ENCODE results near the gene FAM89A. TPM values are rescaled to one million over a fixed set of nuclear protein-coding genes. Genes with fewer than 3 reads are reported as not detected.
A peak's percentile ranks its signal among the peaks of the same experiment; 100 is the strongest.

The FAM89A gene
- total RNA-seq, 4 donors from 2014 or later, result 11.1 to 63.0 (median 23.5) TPM

DNA sequence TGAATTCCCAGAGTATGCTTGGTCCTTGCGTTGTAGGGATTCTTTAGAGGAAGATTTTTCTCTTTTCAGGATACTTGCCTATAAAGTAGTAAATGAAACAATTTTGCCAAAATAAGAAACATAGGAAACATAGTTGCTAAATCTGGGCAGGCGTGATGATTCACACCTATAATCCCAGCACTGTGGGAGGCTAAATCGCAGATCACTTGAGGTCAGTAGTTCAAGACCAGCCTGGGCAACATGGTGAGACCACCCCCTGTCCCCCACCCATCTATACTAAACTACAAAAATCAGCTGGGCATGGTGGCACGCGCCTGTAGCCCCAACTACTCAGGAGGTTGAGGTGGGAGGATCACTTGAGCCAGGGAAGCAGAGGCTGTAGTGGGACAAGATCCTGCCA is 56.2 kb downstream of the FAM89A start:
- Histone ChIP-seq H3K36me3 (peaks cover 0 to 12% (median 0%) of the 10 kb centered on the region in 3 donors), H3K4me3 (no peak overlapping the region), H3K27ac (no peak overlapping the region), H3K27me3 (no peaks in the 10 kb centered on the region), H3K4me1 (peaks cover 0 to 20% (median 9%) of the 10 kb centered on the region in 4 donors), H3K9me3 (no peaks in the 10 kb centered on the region)
- DNase-seq (ENCODE audit: low spot score in 2 of 2), result no peak
- WGBS, 2 donors, result 85 to 86% methylated on average over 5 of the region's 5 CpGs
- TF ChIP-seq POLR2A (IDR thresholded peaks at IDR 0.05) (no peak), EP300 (IDR thresholded peaks at IDR 0.05) (no peak)
- TF ChIP-seq, protein P1, sequence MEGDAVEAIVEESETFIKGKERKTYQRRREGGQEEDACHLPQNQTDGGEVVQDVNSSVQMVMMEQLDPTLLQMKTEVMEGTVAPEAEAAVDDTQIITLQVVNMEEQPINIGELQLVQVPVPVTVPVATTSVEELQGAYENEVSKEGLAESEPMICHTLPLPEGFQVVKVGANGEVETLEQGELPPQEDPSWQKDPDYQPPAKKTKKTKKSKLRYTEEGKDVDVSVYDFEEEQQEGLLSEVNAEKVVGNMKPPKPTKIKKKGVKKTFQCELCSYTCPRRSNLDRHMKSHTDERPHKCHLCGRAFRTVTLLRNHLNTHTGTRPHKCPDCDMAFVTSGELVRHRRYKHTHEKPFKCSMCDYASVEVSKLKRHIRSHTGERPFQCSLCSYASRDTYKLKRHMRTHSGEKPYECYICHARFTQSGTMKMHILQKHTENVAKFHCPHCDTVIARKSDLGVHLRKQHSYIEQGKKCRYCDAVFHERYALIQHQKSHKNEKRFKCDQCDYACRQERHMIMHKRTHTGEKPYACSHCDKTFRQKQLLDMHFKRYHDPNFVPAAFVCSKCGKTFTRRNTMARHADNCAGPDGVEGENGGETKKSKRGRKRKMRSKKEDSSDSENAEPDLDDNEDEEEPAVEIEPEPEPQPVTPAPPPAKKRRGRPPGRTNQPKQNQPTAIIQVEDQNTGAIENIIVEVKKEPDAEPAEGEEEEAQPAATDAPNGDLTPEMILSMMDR (IDR thresholded peaks at IDR 0.05), result no peak

DNA sequence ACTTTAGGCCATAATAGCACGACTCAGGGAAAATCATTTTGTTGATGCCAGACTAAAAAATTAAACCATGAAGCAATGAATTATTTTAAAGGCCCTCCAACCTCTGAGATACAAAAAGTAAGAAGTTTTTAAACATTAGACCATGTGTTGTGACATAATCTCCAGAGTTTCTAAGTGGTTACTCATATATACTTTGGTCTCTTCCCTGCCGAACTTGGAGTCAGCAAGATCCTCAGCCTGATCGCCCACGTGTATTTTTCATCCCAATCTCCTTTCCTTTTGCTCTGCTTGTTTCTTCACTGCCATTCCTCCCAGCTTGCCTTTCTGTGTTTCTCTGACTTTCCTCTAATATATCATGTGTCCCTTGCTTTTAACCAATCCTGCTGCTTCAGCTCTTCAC is 57.4 kb downstream of the FAM89A start:
- Histone ChIP-seq H3K27me3 (no peaks in the 10 kb centered on the region), H3K4me3 (no peak overlapping the region), H3K4me1 (peaks cover 0 to 24% (median 10%) of the 10 kb centered on the region in 4 donors), H3K9me3 (no peaks in the 10 kb centered on the region), H3K36me3 (peaks cover 0 to 11% (median 0%) of the 10 kb centered on the region in 3 donors), H3K27ac (no peak overlapping the region)
- TF ChIP-seq EP300 (IDR thresholded peaks at IDR 0.05) (no peak), POLR2A (IDR thresholded peaks at IDR 0.05) (no peak)
- TF ChIP-seq, protein P1 (IDR thresholded peaks at IDR 0.05), result no peak
- WGBS, 2 donors, result 66 to 82% methylated on average over 4 of the region's 4 CpGs
- no peak for DNase-seq (ENCODE audit: low spot score in 2 of 2)

DNA sequence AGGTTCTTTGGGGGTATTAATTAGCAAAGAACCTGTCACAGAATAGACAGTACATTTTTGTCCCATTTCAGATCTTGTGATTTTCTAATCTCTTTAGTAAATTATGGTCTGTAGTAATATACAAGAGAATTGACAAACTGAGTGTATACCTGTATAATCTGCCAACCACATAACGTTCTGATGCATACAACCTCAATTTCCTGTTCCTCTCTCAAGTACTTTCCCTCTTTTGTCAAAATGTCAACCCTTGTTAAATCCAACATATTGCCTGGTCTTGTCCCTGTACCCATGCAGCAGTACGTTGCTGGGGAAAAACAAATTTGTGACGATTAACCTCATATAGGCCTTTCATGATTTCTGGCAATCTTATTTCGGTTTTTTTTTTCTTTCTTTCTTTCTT is 60.1 kb downstream of the FAM89A start:
- WGBS, 2 donors, result 78 to 82% methylated on average over 4 of the region's 4 CpGs
- Histone ChIP-seq H3K4me1 (peaks cover 0 to 32% (median 15%) of the 10 kb centered on the region in 4 donors), H3K36me3 (peaks cover 0 to 8% (median 0%) of the 10 kb centered on the region in 3 donors), H3K4me3 (peak overlapping the region in 3 of 4 donors; percentile 77 to 96 (median 86)), H3K9me3 (no peaks in the 10 kb centered on the region), H3K27me3 (no peaks in the 10 kb centered on the region), H3K27ac (no peak overlapping the region)
- DNase-seq (ENCODE audit: low spot score in 2 of 2), result no peak
- TF ChIP-seq, protein P1 (IDR thresholded peaks at IDR 0.05), result no peak
- no peak for TF ChIP-seq EP300 (IDR thresholded peaks at IDR 0.05)
- no peak for TF ChIP-seq POLR2A (IDR thresholded peaks at IDR 0.05)

DNA sequence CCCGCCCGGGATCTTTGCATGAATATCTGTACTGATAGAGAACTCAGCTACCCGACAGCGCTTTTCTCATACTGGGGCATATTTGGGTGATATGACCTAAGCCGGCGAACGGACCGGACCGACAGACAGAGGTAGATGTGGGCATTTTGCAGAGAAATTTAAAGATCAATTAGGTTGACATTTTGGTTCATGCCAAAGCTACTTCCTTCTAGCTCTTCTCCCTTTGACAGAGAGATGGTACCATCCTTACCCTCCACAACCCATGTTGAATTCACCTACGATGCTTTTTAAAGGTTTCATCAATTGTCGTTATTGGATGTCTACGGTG is 60.7 kb downstream of the FAM89A start:
- no peak for DNase-seq (ENCODE audit: low spot score in 2 of 2)
- 6 to 11% methylated on average over 12 of the region's 12 CpGs for WGBS, 2 donors

More for the DNA sequence above, 60.7 kb downstream of the FAM89A start:
- Histone ChIP-seq H3K36me3 (peaks cover 0 to 8% (median 0%) of the 10 kb centered on the region in 3 donors), H3K4me1 (peaks cover 0 to 32% (median 15%) of the 10 kb centered on the region in 4 donors), H3K4me3 (peak overlapping the region; percentile 64 to 96 (median 82)), H3K9me3 (no peaks in the 10 kb centered on the region), H3K27ac (peak overlapping the region in 3 of 4 donors; percentile 64 to 79 (median 66)), H3K27me3 (no peaks in the 10 kb centered on the region)
- TF ChIP-seq POLR2A (IDR thresholded peaks at IDR 0.05) (no peak), EP300 (IDR thresholded peaks at IDR 0.05) (no peak)
- TF ChIP-seq, protein P1 (IDR thresholded peaks at IDR 0.05), result no peak

All from tibial nerve (tissue), 4 donors.